Neural progenitor cell (in vitro differentiated cells): ENCODE results near the gene POLK.

Experiments used
- EZH2 ChIP-seq: fragments of 200-600 bp; sonication (generic); IDR thresholded peaks from 2 replicates; pipeline ENCODE4 v1.6.1; 2017; ENCODE audit warnings: antibody characterized with exemption, mild to moderate bottlenecking, moderate library complexity
- EZH2phosphoT487 ChIP-seq: fragments of 200-600 bp; sonication (generic); IDR thresholded peaks from 2 replicates; pipeline ENCODE4 v1.6.1; 2017; ENCODE audit warnings: antibody characterized with exemption
- TF ChIP-seq, protein P1 (sequence below): fragments of 200-600 bp; sonication (generic); IDR thresholded peaks from 2 replicates; pipeline ENCODE4 v1.5.1; 2017; ENCODE audit warnings: antibody characterized with exemption, mild to moderate bottlenecking

DNA sequence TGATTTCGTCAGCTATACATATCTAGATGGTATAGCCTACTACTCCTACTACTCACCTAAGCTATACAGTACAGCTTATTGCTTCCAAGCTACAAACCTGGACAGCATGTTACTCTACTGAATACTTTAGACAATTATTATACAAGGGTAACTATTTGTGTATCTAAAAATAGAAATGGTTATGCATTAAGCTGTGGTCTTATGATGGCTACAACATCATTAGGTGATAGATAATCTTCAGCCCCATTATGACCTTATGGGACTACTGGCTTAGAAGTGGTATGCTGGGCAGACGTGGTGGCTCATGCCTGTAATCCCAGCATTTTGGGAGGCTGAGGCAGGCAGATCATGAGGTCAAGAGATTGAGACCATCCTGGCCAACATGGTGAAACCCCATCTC lies 40.5 kb upstream of the POLK start:
- TF ChIP-seq, protein P1, sequence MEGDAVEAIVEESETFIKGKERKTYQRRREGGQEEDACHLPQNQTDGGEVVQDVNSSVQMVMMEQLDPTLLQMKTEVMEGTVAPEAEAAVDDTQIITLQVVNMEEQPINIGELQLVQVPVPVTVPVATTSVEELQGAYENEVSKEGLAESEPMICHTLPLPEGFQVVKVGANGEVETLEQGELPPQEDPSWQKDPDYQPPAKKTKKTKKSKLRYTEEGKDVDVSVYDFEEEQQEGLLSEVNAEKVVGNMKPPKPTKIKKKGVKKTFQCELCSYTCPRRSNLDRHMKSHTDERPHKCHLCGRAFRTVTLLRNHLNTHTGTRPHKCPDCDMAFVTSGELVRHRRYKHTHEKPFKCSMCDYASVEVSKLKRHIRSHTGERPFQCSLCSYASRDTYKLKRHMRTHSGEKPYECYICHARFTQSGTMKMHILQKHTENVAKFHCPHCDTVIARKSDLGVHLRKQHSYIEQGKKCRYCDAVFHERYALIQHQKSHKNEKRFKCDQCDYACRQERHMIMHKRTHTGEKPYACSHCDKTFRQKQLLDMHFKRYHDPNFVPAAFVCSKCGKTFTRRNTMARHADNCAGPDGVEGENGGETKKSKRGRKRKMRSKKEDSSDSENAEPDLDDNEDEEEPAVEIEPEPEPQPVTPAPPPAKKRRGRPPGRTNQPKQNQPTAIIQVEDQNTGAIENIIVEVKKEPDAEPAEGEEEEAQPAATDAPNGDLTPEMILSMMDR: no peak
- TF ChIP-seq EZH2 (no peak), EZH2phosphoT487 (no peak)
